Transverse colon (tissue), 4 donors: ENCODE measurements around the gene DIAPH3.

ENCODE experiments used
- POLR2A ChIP-seq: fragments of 450-650 bp; IDR thresholded peaks from one replicate; pipeline ENCODE4 v1.6.1; 2016; ENCODE audit warnings: antibody characterized with exemption, mild to moderate bottlenecking, moderate library complexity
- POLR2AphosphoS5 ChIP-seq, 3 donors: sonication (generic); formaldehyde crosslinking; IDR thresholded peaks; one replicate each; pipeline ENCODE4 v1.6.1; 2016; ENCODE audit warnings: antibody characterized with exemption in 3 of 3
- TF ChIP-seq, protein P1 (sequence below), 5 experiments: fragments of 200-600 bp in 3 of 5; fragments of 450-650 bp in 2 of 5; sonication (generic) in 3 of 5; IDR thresholded peaks; 1 replicate in 2 of 5; 2 replicates in 3 of 5; pipeline ENCODE4 v1.5.1; 2016 to 2017; ENCODE audit warnings: antibody characterized with exemption in 5 of 5, inconsistent platforms in 3 of 5, mild to moderate bottlenecking in 2 of 5, moderate library complexity in 1 of 5

DNA sequence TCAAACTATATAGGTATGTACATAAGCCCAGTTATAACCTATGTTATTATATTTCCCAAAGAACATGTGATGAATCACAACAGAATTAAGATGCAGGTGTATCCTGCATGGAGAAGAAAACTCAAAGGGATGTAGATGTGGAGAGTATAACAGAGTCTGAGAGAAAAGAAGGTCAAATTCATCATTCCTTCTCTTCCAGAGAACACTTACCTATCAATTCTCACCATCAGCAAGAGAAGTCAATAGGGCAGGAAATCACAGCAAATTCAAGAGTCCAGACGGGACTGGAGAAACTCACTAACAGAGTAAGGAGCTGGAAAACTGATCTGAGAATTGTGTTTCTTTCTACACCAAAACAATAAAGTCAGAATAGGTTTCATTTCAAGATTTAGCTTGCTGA lies 28.4 kb downstream of the DIAPH3 start:
- TF ChIP-seq POLR2A = no peak
- TF ChIP-seq, protein P1, sequence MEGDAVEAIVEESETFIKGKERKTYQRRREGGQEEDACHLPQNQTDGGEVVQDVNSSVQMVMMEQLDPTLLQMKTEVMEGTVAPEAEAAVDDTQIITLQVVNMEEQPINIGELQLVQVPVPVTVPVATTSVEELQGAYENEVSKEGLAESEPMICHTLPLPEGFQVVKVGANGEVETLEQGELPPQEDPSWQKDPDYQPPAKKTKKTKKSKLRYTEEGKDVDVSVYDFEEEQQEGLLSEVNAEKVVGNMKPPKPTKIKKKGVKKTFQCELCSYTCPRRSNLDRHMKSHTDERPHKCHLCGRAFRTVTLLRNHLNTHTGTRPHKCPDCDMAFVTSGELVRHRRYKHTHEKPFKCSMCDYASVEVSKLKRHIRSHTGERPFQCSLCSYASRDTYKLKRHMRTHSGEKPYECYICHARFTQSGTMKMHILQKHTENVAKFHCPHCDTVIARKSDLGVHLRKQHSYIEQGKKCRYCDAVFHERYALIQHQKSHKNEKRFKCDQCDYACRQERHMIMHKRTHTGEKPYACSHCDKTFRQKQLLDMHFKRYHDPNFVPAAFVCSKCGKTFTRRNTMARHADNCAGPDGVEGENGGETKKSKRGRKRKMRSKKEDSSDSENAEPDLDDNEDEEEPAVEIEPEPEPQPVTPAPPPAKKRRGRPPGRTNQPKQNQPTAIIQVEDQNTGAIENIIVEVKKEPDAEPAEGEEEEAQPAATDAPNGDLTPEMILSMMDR (IDR thresholded peaks at IDR 0.05) = no peak
- TF ChIP-seq POLR2AphosphoS5 (IDR thresholded peaks at IDR 0.05) = no peak
